ENCODE data around the gene COQ4. TPM values are rescaled to one million over a fixed set of nuclear protein-coding genes. Genes with fewer than 3 reads are reported as not detected.

COQ4 gene
- total and polyA plus RNA-seq, 2 donors = 23.1 to 41.6 TPM

DNA sequence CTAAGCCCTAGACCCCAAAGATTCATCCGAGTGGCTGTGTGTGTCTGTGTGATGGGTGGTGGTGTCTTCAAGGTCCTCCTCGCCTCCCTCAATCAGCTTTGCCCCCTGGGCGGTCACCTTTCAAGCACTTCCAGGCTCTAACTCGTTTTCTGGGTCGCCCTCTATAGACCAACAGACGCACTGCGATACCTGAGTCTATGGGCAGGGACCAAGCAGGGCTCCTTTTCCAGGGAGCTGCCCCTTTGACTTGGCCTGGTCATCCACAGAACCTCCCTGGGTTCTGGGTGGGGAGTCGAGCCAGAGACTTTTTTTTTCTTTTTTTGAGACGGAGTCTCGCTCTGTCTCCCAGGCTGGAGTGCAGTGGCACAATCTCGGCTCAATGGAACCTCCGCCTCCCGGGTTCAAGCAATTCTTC is 18.8 kb downstream of the COQ4 start:
- H3K4me1 ChIP-seq (ENCODE audit: insufficient read depth) = no peaks in the 10 kb centered on the region
- no peak for DNase-seq (ENCODE audit: extremely low spot score)
- H3K27ac ChIP-seq (ENCODE audit: low read depth) = no peak overlapping the region
- H3K36me3 ChIP-seq (ENCODE audit: insufficient read depth) = no peaks in the 10 kb centered on the region
- 33% methylated on average over 13 of the region's 13 CpGs for WGBS
- peak overlapping the region; percentile 84 for H3K4me3 ChIP-seq (ENCODE audit: low read depth, low read length)

DNA sequence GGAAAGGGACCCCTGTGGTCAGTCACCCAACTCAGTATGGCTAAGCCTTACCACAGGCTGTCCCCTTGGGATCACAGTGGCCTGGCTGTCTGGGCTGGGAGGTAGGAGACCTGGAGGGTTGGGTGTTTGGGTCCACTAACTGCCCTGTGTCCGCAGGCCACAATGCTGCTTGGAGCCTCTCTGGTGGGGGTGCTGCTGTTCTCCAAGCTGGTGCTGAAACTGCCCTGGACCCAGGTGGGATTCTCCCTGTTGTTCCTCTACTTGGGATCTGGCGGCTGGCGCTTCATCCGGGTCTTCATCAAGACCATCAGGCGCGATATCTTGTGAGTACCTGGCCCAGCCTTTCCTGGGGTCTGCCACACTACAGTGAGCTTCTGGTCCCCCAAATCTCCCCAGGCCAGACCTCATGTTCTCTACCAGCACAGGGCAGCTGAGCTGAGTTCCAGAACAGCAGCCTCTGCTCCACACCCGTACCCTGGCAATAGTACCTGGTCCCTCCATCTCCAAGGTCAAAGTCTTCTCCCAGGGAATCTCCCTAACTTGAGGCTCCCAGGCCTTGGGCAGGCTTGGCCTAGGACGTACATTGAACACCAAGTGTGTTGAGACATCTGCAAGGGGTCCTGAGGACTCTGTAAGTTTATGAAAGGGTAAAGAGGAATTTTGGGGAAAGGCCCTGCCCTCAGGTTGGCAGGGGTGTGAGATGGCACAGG is 20.5 kb downstream of the COQ4 start:
- H3K36me3 ChIP-seq (ENCODE audit: insufficient read depth) = no peaks in the 10 kb centered on the region
- DNase-seq (ENCODE audit: extremely low spot score) = no peak

DNA sequence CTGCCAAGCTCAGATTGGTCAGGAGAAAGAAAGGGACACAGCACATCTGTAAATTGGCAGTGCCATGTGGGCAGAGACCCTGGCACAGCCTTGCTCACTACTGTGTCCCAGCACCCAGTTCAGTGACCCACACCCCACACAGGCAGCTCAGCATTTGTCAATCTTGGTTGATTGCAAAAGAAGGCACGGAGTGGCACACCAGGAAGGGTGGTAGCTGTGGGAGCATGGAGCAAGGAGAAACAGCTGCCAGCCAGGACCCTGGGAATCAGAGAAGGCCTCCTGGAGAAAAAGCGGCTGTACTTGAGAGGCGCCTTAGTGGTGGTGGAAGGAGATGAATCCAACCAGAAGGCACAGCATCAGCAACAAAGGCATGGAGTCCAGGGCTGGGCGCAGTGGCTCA is 21.2 kb downstream of the COQ4 start:
- no peak for DNase-seq (ENCODE audit: extremely low spot score)
- Histone ChIP-seq H3K4me3 (ENCODE audit: low read depth, low read length) (no peak overlapping the region), H3K27ac (ENCODE audit: low read depth) (no peak overlapping the region), H3K36me3 (ENCODE audit: insufficient read depth) (peaks cover 2% of the 10 kb centered on the region), H3K4me1 (ENCODE audit: insufficient read depth) (no peaks in the 10 kb centered on the region)
- 97% methylated on average over 4 of the region's 4 CpGs for WGBS

More for the DNA sequence above, 20.5 kb downstream of the COQ4 start:
- Histone ChIP-seq H3K4me3 (ENCODE audit: low read depth, low read length) (no peak overlapping the region), H3K27ac (ENCODE audit: low read depth) (no peak overlapping the region), H3K4me1 (ENCODE audit: insufficient read depth) (no peaks in the 10 kb centered on the region)
- WGBS = 96% methylated on average over 8 of the region's 8 CpGs

DNA sequence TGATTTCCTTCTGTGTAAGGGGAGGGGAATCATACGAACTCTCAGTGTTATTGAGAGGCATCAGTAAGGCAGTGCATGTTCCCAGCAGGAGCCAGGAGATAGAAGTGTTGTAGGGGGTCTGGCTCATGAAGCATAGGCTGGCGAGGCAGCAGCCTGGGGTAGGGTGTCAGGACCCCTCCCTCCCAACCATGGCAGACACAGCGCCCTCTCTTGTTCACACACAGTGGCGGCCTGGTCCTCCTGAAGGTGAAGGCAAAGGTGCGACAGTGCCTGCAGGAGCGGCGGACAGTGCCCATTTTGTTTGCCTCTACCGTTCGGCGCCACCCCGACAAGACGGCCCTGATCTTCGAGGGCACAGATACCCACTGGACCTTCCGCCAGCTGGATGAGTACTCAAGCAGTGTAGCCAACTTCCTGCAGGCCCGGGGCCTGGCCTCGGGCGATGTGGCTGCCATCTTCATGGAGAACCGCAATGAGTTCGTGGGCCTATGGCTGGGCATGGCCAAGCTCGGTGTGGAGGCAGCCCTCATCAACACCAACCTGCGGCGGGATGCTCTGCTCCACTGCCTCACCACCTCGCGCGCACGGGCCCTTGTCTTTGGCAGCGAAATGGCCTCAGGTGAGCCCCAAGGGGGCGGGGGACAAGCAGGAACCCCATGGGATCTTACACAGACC is 22.4 kb downstream of the COQ4 start:
- Histone ChIP-seq H3K27ac (ENCODE audit: low read depth) (no peak overlapping the region), H3K4me1 (ENCODE audit: insufficient read depth) (no peaks in the 10 kb centered on the region), H3K36me3 (ENCODE audit: insufficient read depth) (peaks cover 2% of the 10 kb centered on the region), H3K4me3 (ENCODE audit: low read depth, low read length) (no peak overlapping the region)
- DNase-seq (ENCODE audit: extremely low spot score) = no peak
- 94% methylated on average over 28 of the region's 28 CpGs for WGBS

DNA sequence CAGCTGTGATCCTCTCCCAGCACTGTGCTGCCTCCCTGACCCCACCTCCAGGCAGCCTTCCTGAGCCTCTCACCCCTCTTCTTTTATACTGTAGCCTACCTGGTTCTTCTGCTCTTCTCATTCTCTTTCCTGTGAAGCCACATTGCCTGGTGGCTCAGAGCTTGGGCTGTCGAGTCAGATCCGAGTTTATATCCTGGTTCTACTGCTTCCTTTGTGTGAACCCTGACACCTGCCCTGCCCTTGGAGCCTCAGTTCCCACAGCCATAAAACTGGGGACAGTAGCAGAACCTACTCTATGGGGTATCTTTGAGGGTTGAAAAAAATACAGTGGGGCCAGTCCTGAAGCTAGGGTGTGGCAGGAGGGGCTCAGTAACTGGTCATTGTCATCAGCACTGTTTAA is 26.5 kb downstream of the COQ4 start:
- 85% methylated on average over 2 of the region's 2 CpGs for WGBS
- H3K36me3 ChIP-seq (ENCODE audit: insufficient read depth) = peaks cover 2% of the 10 kb centered on the region
- no peak for DNase-seq (ENCODE audit: extremely low spot score)
- no peak overlapping the region for H3K27ac ChIP-seq (ENCODE audit: low read depth)
- no peaks in the 10 kb centered on the region for H3K4me1 ChIP-seq (ENCODE audit: insufficient read depth)
- no peak overlapping the region for H3K4me3 ChIP-seq (ENCODE audit: low read depth, low read length)

DNA sequence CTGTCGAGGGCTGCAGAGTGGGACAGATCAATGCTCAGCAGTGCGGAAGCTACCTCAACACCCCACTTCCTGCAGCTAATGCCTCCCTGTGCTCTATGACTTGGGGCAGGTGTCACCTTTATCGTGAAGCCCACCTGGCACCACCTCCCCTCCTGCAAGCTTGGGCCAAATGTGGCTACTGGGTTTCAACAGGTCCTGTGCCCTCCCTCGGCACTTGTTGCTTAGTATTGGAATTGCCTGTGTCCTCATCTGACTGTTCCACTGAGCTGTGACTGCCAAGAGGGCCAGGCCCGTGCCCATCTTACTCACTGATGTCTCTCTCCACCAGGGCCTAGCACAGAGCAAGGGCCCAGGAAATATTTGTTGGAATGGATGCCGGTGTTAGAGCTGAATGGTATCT is 27.1 kb downstream of the COQ4 start:
- H3K36me3 ChIP-seq (ENCODE audit: insufficient read depth) = peaks cover 2% of the 10 kb centered on the region
- no peaks in the 10 kb centered on the region for H3K4me1 ChIP-seq (ENCODE audit: insufficient read depth)
- 92% methylated on average over 6 of the region's 6 CpGs for WGBS
- no peak for DNase-seq (ENCODE audit: extremely low spot score)
- H3K27ac ChIP-seq (ENCODE audit: low read depth) = no peak overlapping the region
- no peak overlapping the region for H3K4me3 ChIP-seq (ENCODE audit: low read depth, low read length)

DNA sequence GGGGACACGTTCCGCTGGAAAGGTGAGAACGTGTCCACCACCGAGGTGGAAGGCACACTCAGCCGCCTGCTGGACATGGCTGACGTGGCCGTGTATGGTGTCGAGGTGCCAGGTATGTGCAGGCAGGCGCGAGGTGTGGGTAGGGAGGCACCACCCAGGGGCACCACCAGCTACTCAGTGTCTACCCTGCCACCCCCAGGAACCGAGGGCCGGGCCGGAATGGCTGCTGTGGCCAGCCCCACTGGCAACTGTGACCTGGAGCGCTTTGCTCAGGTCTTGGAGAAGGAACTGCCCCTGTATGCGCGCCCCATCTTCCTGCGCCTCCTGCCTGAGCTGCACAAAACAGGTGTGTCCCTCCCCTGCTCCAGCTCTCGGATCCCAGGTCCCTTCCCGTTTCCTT is 32.8 kb downstream of the COQ4 start:
- Histone ChIP-seq H3K36me3 (ENCODE audit: insufficient read depth) (peaks cover 2% of the 10 kb centered on the region), H3K27ac (ENCODE audit: low read depth) (no peak overlapping the region), H3K4me3 (ENCODE audit: low read depth, low read length) (no peak overlapping the region), H3K4me1 (ENCODE audit: insufficient read depth) (no peaks in the 10 kb centered on the region)
- WGBS = 96% methylated on average over 19 of the region's 19 CpGs
- no peak for DNase-seq (ENCODE audit: extremely low spot score)

DNA sequence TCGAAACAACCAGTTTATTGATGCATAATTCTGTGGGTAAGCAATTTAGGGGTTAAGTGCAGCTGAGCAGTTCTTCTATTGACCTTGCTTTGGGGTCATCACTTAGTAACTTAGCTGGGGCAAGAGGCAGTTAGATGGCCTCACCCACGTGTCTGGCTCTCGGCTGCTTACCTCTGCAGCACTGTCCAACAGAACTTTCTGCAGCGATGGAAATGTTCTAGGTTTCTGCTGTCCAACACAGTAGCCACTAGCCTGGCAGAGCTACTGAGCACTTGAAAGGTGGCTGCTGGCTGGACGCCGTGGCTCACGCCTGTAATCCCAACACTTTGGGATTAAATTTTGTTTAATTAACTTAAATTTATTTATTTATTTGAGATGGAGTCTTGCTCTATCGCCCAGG is 35.5 kb downstream of the COQ4 start:
- 76% methylated on average over 8 of the region's 8 CpGs for WGBS
- peaks cover 2% of the 10 kb centered on the region for H3K36me3 ChIP-seq (ENCODE audit: insufficient read depth)

DNA sequence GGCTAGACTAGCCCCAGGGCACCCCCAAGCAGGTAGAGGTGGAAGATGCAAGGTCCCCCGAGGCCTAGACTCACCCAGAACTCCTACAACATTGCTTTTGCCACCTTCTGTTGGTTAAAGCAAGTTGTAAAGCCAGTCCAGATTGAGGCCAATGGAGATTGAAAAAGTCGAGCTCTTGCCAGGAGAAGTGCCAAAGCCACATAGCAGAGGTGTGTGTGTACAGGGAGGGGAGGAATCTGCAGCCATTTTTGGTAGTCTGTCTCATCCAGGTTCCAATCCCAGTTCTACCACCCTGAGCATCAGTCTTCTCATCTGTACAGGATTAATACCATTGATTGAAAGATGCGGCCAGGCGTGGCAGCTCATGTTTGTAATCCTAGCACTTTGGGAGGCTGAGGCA is 36.2 kb downstream of the COQ4 start:
- Histone ChIP-seq H3K4me1 (ENCODE audit: insufficient read depth) (no peaks in the 10 kb centered on the region), H3K27ac (ENCODE audit: low read depth) (no peak overlapping the region), H3K36me3 (ENCODE audit: insufficient read depth) (peaks cover 2% of the 10 kb centered on the region), H3K4me3 (ENCODE audit: low read depth, low read length) (no peak overlapping the region)
- 86% methylated on average over 4 of the region's 4 CpGs for WGBS
- no peak for DNase-seq (ENCODE audit: extremely low spot score)

More for the DNA sequence above, 35.5 kb downstream of the COQ4 start:
- no peaks in the 10 kb centered on the region for H3K4me1 ChIP-seq (ENCODE audit: insufficient read depth)
- H3K4me3 ChIP-seq (ENCODE audit: low read depth, low read length) = no peak overlapping the region
- no peak for DNase-seq (ENCODE audit: extremely low spot score)
- H3K27ac ChIP-seq (ENCODE audit: low read depth) = no peak overlapping the region

DNA sequence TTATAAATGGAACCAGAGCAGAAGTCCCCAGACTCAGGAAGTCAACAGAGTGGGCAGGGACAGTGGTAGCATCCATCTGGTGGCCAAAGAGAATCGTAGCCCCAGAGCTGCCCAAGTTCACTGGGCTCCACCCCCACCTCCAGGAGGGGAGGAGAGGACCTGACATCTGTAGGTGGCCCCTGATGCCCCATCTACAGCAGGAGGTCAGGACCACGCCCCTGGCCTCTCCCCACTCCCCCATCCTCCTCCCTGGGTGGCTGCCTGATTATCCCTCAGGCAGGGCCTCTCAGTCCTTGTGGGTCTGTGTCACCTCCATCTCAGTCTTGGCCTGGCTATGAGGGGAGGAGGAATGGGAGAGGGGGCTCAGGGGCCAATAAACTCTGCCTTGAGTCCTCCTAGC is 38.2 kb downstream of the COQ4 start:
- H3K36me3 ChIP-seq (ENCODE audit: insufficient read depth) = peaks cover 2% of the 10 kb centered on the region
- no peaks in the 10 kb centered on the region for H3K4me1 ChIP-seq (ENCODE audit: insufficient read depth)
- WGBS = 53% methylated on average over 2 of the region's 2 CpGs
- no peak for DNase-seq (ENCODE audit: extremely low spot score)
- no peak overlapping the region for H3K27ac ChIP-seq (ENCODE audit: low read depth)
- H3K4me3 ChIP-seq (ENCODE audit: low read depth, low read length) = no peak overlapping the region

DNA sequence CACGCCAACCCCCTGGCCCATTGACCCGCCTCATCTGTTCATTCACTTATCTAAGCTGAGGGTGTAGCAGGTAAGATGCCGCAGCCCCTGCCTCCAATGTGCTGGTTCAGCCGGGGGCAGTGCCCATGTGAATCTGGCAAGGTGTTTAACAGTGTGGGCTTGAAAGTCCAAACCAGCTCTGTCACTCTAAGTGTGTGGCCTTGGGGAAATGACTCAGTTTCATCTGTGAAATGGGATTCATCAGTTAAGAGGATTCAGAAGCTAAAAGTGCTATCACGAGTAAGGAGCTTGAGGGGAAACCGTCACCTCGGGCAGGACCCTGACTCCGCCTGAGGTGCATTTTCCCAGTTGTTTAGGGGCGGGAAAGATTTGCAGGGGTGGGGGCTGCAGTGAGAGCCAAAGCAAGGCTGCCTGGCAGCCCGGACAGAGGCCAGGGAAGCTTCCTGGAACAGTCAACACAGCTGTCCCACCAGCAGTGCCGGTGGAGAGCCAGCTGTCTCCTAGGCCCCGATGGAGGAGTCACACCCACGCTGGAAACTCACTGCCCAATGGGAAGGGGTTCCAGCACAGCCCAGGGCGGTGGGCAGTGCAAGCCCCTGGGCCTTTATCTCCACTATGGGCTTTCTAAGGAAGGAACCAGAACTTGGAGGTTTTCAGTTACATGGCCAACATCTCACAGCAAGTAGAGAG is 38.8 kb downstream of the COQ4 start:
- DNase-seq (ENCODE audit: extremely low spot score) = no peak
- WGBS = 50% methylated on average over 14 of the region's 14 CpGs
- Histone ChIP-seq H3K36me3 (ENCODE audit: insufficient read depth) (peaks cover 2% of the 10 kb centered on the region), H3K4me1 (ENCODE audit: insufficient read depth) (no peaks in the 10 kb centered on the region), H3K4me3 (ENCODE audit: low read depth, low read length) (no peak overlapping the region), H3K27ac (ENCODE audit: low read depth) (no peak overlapping the region)

DNA sequence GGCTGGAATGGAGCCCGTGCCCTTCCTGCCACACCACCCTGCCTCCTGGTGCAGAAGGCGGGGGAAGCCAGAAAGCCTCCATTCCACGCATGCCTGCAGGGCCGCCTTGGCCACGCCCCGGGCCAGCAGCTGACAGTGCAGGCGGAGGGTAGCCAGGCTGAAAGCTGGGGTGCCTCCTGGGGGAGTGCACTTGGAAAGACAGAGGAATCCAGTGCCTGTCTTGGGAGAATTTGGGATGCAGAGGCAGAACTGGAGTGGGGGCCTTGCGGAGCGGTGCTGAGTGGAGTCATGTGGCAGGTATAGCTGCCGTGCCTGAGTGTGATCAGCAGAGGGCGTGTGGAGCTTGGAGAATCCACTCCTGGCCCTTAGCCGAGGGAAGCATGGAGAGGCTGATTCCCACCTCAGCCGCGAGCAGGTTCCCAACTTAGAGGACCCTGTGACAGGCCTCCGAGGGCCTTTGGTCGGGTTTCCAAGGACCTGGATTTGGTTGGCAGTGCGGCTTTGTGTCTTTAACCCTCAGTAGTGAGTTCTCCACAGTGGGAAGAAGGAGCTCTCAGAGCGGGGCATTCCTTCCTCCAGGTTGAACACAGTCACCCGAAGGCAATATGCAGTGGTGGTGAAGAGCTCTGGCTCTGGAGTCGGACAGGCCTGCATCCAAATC is 39.5 kb downstream of the COQ4 start:
- Histone ChIP-seq H3K27ac (ENCODE audit: low read depth) (no peak overlapping the region), H3K4me3 (ENCODE audit: low read depth, low read length) (no peak overlapping the region), H3K36me3 (ENCODE audit: insufficient read depth) (peaks cover 2% of the 10 kb centered on the region), H3K4me1 (ENCODE audit: insufficient read depth) (no peaks in the 10 kb centered on the region)
- WGBS = 10% methylated on average over 20 of the region's 20 CpGs
- DNase-seq (ENCODE audit: extremely low spot score) = peak; percentile 69

DNA sequence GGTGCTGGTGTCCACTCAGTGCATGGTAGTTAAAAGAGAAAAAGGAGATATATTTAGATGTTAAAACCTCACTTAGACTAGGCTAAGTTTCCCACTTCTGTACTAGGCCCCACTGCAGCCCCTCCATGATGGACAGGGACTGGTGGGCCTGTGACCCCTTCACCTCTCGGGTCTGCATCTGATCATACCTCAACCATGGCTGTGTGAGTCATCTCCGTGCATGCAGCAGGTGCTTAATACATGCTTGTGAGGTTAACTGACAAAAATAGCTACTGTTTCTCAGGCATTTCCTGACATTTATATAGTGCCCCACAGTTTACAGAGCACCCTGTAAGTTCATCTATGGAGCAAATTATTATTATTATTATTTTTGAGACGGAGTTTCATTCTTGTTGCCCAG is 40.1 kb downstream of the COQ4 start:
- Histone ChIP-seq H3K4me3 (ENCODE audit: low read depth, low read length) (no peak overlapping the region), H3K27ac (ENCODE audit: low read depth) (no peak overlapping the region), H3K36me3 (ENCODE audit: insufficient read depth) (no peaks in the 10 kb centered on the region), H3K4me1 (ENCODE audit: insufficient read depth) (no peaks in the 10 kb centered on the region)
- no peak for DNase-seq (ENCODE audit: extremely low spot score)
- 74% methylated on average over 3 of the region's 3 CpGs for WGBS
